NCI-H146 treated with DMSO at 0.1 percent for 48 hours (cell line): Measurements from ENCODE around the gene TEDC2.
"Not testable (repeated sequence)": the region's sequence is repeated elsewhere in the genome, so short reads cannot be mapped to it uniquely, and the experiment has no call there.

Experiments used
- DNase-seq: peaks from one replicate; lab custom pipeline; 2025; ENCODE audit not compliant: unreplicated experiment; lab: John Stamatoyannopoulos, UW

TEDC2 gene

GRCh38 chr16:2437032-2437790, 22.7 kb upstream of the TEDC2 start:
- DNase-seq: no peak

GRCh38 chr16:2438121-2438520, 21.8 kb upstream of the TEDC2 start:
- no peak for DNase-seq

- no peak for DNase-seq
These were observed 20.3 kb upstream of the TEDC2 start for GRCh38 chr16:2439598-2439997.

- DNase-seq: not testable (repeated sequence)
These were observed 18.6 kb upstream of the TEDC2 start for GRCh38 chr16:2441143-2441804.

- no peak for DNase-seq
These were observed 16.4 kb upstream of the TEDC2 start for GRCh38 chr16:2443555-2443954.

- no peak for DNase-seq
These were observed 11.9 kb upstream of the TEDC2 start for GRCh38 chr16:2447920-2448583.

- DNase-seq: no peak
These were observed 10.8 kb upstream of the TEDC2 start for GRCh38 chr16:2449118-2449517.

GRCh38 chr16:2450535-2450934, 9.4 kb upstream of the TEDC2 start:
- DNase-seq: no peak

- DNase-seq: no peak
These were observed 8.9 kb upstream of the TEDC2 start for GRCh38 chr16:2450975-2451381.

- DNase-seq: no peak
These were observed 8.0 kb upstream of the TEDC2 start for GRCh38 chr16:2451851-2452320.

- no peak for DNase-seq
These were observed 7.3 kb upstream of the TEDC2 start for GRCh38 chr16:2452650-2453049.

GRCh38 chr16:2455081-2455845, 4.6 kb upstream of the TEDC2 start:
- no peak for DNase-seq

GRCh38 chr16:2456551-2457153, 3.3 kb upstream of the TEDC2 start:
- DNase-seq: no peak

GRCh38 chr16:2457267-2457666, 2.6 kb upstream of the TEDC2 start:
- no peak for DNase-seq

- DNase-seq: no peak
These were observed 2.0 kb upstream of the TEDC2 start for GRCh38 chr16:2457946-2458345.

- no peak for DNase-seq
These were observed 842 bp upstream of the TEDC2 start for GRCh38 chr16:2458887-2459646.

- no peak for DNase-seq
These were observed 443 bp downstream of the TEDC2 start for GRCh38 chr16:2460391-2460713.

- DNase-seq: no peak
These were observed 1.0 kb downstream of the TEDC2 start for GRCh38 chr16:2460916-2461315.

- DNase-seq: no peak
These were observed 2.3 kb downstream of the TEDC2 start for GRCh38 chr16:2462031-2462866.
